Measurements from ENCODE around the gene STK17B. TPM values are rescaled to one million over a fixed set of nuclear protein-coding genes. Genes with fewer than 3 reads are reported as not detected.

Gene STK17B
- total RNA-seq = 100 to 1,000 TPM; 329 to 403 TPM

- Mint-ChIP-seq H3K27ac (peak within 1 kb of the TSS; percentile 96), H3K36me3 (ENCODE audit: low read depth) (peaks cover 56% of the 10 kb centered on the region), H3K4me3 (peak within 1 kb of the TSS; percentile 95), H3K27me3 (no peaks in the 10 kb centered on the region), H3K4me1 (peaks cover 34% of the 10 kb centered on the region), H3K9me3 (no peaks in the 10 kb centered on the region)
- peak; percentile 98 for DNase-seq
- ChIA-PET POLR2A (interaction anchor here (1.0 kb wide), 2 partner anchors 88 to 104 kb away, joined by 3 to 7 read pairs; no protein-coding TSS in a partner anchor), CTCF (interaction anchor here (0.7 to 1.7 kb wide), 10 partner anchors 9 to 105 kb away, joined by 3 to 7 read pairs (median 3); no protein-coding TSS in a partner anchor)
Observed at GRCh38 chr2:196171248-196171871, at the start of gene STK17B. Gene STK17B (minus strand): TSS chr2:196171578. CDS start chr2:196163383, 8,195 bp downstream.

- ChIA-PET POLR2A (interaction anchor here (1.2 kb wide), 1 partner anchor 45 kb away, joined by 5 read pairs; no protein-coding TSS in a partner anchor), CTCF (interaction anchor here (0.8 to 4.8 kb wide), 6 partner anchors 10 to 57 kb away, joined by 3 to 61 read pairs (median 5); no protein-coding TSS in a partner anchor)
- peaks cover 24% of the 10 kb centered on the region for H3K9me3 Mint-ChIP-seq
- peaks cover 54% of the 10 kb centered on the region for H3K4me1 Mint-ChIP-seq
- no peak overlapping the region for H3K4me3 Mint-ChIP-seq
- DNase-seq = no peak
- H3K27me3 Mint-ChIP-seq = no peaks in the 10 kb centered on the region
- H3K27ac Mint-ChIP-seq = peak overlapping the region; percentile 7
- H3K36me3 Mint-ChIP-seq (ENCODE audit: low read depth) = peaks cover 26% of the 10 kb centered on the region
Observed at GRCh38 chr2:196220671-196221070, 49.3 kb upstream of the STK17B start.

GRCh38 chr2:196219671-196220070 lies 48.3 kb upstream of the STK17B start:
- Mint-ChIP-seq H3K4me1 (peaks cover 49% of the 10 kb centered on the region), H3K27me3 (no peaks in the 10 kb centered on the region), H3K9me3 (peaks cover 19% of the 10 kb centered on the region), H3K27ac (no peak overlapping the region), H3K36me3 (ENCODE audit: low read depth) (peaks cover 26% of the 10 kb centered on the region), H3K4me3 (no peak overlapping the region)
- CTCF ChIA-PET = interaction anchor here (0.8 to 4.8 kb wide), 6 partner anchors 11 to 50 kb away, joined by 3 to 61 read pairs (median 4); no protein-coding TSS in a partner anchor
- DNase-seq = no peak
- POLR2A ChIA-PET = no interaction called here

GRCh38 chr2:196218106-196218505 lies 46.7 kb upstream of the STK17B start:
- H3K9me3 Mint-ChIP-seq = peaks cover 5% of the 10 kb centered on the region
- H3K4me1 Mint-ChIP-seq = peaks cover 49% of the 10 kb centered on the region
- H3K27ac Mint-ChIP-seq = no peak overlapping the region
- H3K36me3 Mint-ChIP-seq (ENCODE audit: low read depth) = peaks cover 12% of the 10 kb centered on the region
- no peaks in the 10 kb centered on the region for H3K27me3 Mint-ChIP-seq
- ChIA-PET POLR2A (no interaction called here), CTCF (interaction anchor here (1.4 to 4.8 kb wide), 2 partner anchors 13 to 49 kb away, joined by 5 to 61 read pairs; no protein-coding TSS in a partner anchor)
- no peak for DNase-seq
- H3K4me3 Mint-ChIP-seq = no peak overlapping the region

- Mint-ChIP-seq H3K27me3 (no peaks in the 10 kb centered on the region), H3K36me3 (ENCODE audit: low read depth) (peaks cover 16% of the 10 kb centered on the region), H3K4me3 (no peak overlapping the region), H3K9me3 (peaks cover 11% of the 10 kb centered on the region), H3K4me1 (peaks cover 57% of the 10 kb centered on the region), H3K27ac (no peak overlapping the region)
- DNase-seq = no peak
- ChIA-PET CTCF (interaction anchor here (4.8 kb wide), 1 partner anchor 14 kb away, joined by 61 read pairs; no protein-coding TSS in a partner anchor), POLR2A (no interaction called here)
Observed at GRCh38 chr2:196217116-196217515, 45.7 kb upstream of the STK17B start.

- Mint-ChIP-seq H3K9me3 (peaks cover 10% of the 10 kb centered on the region), H3K27ac (no peak overlapping the region), H3K27me3 (no peaks in the 10 kb centered on the region), H3K4me1 (peaks cover 60% of the 10 kb centered on the region), H3K4me3 (no peak overlapping the region), H3K36me3 (ENCODE audit: low read depth) (peaks cover 18% of the 10 kb centered on the region)
- POLR2A ChIA-PET = no interaction called here
- no peak for DNase-seq
- CTCF ChIA-PET = interaction anchor here (1.2 to 2.5 kb wide), 3 partner anchors 9 to 15 kb away, joined by 3 to 7 read pairs (median 5); no protein-coding TSS in a partner anchor
Observed at GRCh38 chr2:196215376-196215775, 44.0 kb upstream of the STK17B start.

GRCh38 chr2:196214156-196214555 lies 42.8 kb upstream of the STK17B start:
- Mint-ChIP-seq H3K27me3 (no peaks in the 10 kb centered on the region), H3K9me3 (peaks cover 15% of the 10 kb centered on the region), H3K4me1 (peaks cover 60% of the 10 kb centered on the region), H3K36me3 (ENCODE audit: low read depth) (peaks cover 25% of the 10 kb centered on the region), H3K27ac (no peak overlapping the region), H3K4me3 (no peak overlapping the region)
- DNase-seq = no peak
- CTCF ChIA-PET = interaction anchor here (0.8 to 2.5 kb wide), 7 partner anchors 9 to 76 kb away, joined by 3 to 7 read pairs (median 5); partner anchors contain the start of gene STK17B
- POLR2A ChIA-PET = interaction anchor here (0.6 kb wide), 1 partner anchor 67 kb away, joined by 5 read pairs; no protein-coding TSS in a partner anchor

- ChIA-PET POLR2A (no interaction called here), CTCF (interaction anchor here (0.9 to 1.7 kb wide), 3 partner anchors 9 to 43 kb away, joined by 3 to 7 read pairs (median 7); partner anchors contain the start of gene STK17B)
- peaks cover 25% of the 10 kb centered on the region for H3K36me3 Mint-ChIP-seq (ENCODE audit: low read depth)
- no peak for DNase-seq
- no peaks in the 10 kb centered on the region for H3K27me3 Mint-ChIP-seq
- no peak overlapping the region for H3K4me3 Mint-ChIP-seq
- no peak overlapping the region for H3K27ac Mint-ChIP-seq
- peaks cover 15% of the 10 kb centered on the region for H3K9me3 Mint-ChIP-seq
- H3K4me1 Mint-ChIP-seq = peaks cover 64% of the 10 kb centered on the region
Observed at GRCh38 chr2:196213252-196213980, 42.0 kb upstream of the STK17B start.

GRCh38 chr2:196208915-196209314 lies 37.5 kb upstream of the STK17B start:
- Mint-ChIP-seq H3K27me3 (no peaks in the 10 kb centered on the region), H3K4me3 (no peak overlapping the region), H3K9me3 (peaks cover 19% of the 10 kb centered on the region), H3K36me3 (ENCODE audit: low read depth) (peaks cover 29% of the 10 kb centered on the region), H3K27ac (peak overlapping the region; percentile 34), H3K4me1 (peaks cover 63% of the 10 kb centered on the region)
- POLR2A ChIA-PET = no interaction called here
- DNase-seq = no peak
- CTCF ChIA-PET = interaction anchor here (1.1 kb wide), 1 partner anchor 11 kb away, joined by 4 read pairs; no protein-coding TSS in a partner anchor

- peaks cover 55% of the 10 kb centered on the region for H3K4me1 Mint-ChIP-seq
- peaks cover 11% of the 10 kb centered on the region for H3K9me3 Mint-ChIP-seq
- no peak overlapping the region for H3K27ac Mint-ChIP-seq
- H3K4me3 Mint-ChIP-seq = no peak overlapping the region
- peaks cover 23% of the 10 kb centered on the region for H3K36me3 Mint-ChIP-seq (ENCODE audit: low read depth)
- ChIA-PET CTCF (interaction anchor here (2.1 to 2.9 kb wide), 2 partner anchors 17 to 30 kb away, joined by 4 to 11 read pairs; no protein-coding TSS in a partner anchor), POLR2A (no interaction called here)
- DNase-seq = no peak
- H3K27me3 Mint-ChIP-seq = no peaks in the 10 kb centered on the region
Observed at GRCh38 chr2:196206804-196207203, 35.4 kb upstream of the STK17B start.

GRCh38 chr2:196205881-196206435 lies 34.6 kb upstream of the STK17B start:
- H3K27me3 Mint-ChIP-seq = no peaks in the 10 kb centered on the region
- no peak for DNase-seq
- H3K4me1 Mint-ChIP-seq = peaks cover 54% of the 10 kb centered on the region
- ChIA-PET CTCF (interaction anchor here (0.5 to 2.9 kb wide), 6 partner anchors 10 to 54 kb away, joined by 3 to 11 read pairs (median 6); no protein-coding TSS in a partner anchor), POLR2A (no interaction called here)
- peaks cover 16% of the 10 kb centered on the region for H3K36me3 Mint-ChIP-seq (ENCODE audit: low read depth)
- H3K9me3 Mint-ChIP-seq = peaks cover 11% of the 10 kb centered on the region
- H3K4me3 Mint-ChIP-seq = no peak overlapping the region
- H3K27ac Mint-ChIP-seq = no peak overlapping the region

GRCh38 chr2:196205011-196205766 lies 33.8 kb upstream of the STK17B start:
- peaks cover 15% of the 10 kb centered on the region for H3K36me3 Mint-ChIP-seq (ENCODE audit: low read depth)
- no peaks in the 10 kb centered on the region for H3K27me3 Mint-ChIP-seq
- no peak overlapping the region for H3K27ac Mint-ChIP-seq
- DNase-seq = no peak
- peaks cover 11% of the 10 kb centered on the region for H3K9me3 Mint-ChIP-seq
- POLR2A ChIA-PET = no interaction called here
- CTCF ChIA-PET = interaction anchor here (0.7 to 2.9 kb wide), 10 partner anchors 9 to 55 kb away, joined by 3 to 11 read pairs (median 4); no protein-coding TSS in a partner anchor
- no peak overlapping the region for H3K4me3 Mint-ChIP-seq
- peaks cover 58% of the 10 kb centered on the region for H3K4me1 Mint-ChIP-seq
